Activated CD4-positive, alpha-beta T cell treated with anti-CD3 and anti-CD28 coated beads, Interleukin-2, Interleukin-6, amounts not matched to agents 100 ng/mL and 50 ng/mL, durations not matched to agents 16 hours and 8 hours (primary cell): ENCODE data around the gene ACTN4.

Experiments used
- DNase-seq: peaks from one replicate; pipeline ENCODE4 v3.0.0-alpha.2; 2020

The ACTN4 gene

GRCh38 chr19:38697641-38698071 is 50.2 kb downstream of the ACTN4 start:
- DNase-seq = no peak

GRCh38 chr19:38698225-38699026 is 51.0 kb downstream of the ACTN4 start:
- no peak for DNase-seq

GRCh38 chr19:38699027-38699346 is 51.5 kb downstream of the ACTN4 start:
- no peak for DNase-seq

- DNase-seq = no peak
Observed at GRCh38 chr19:38699647-38700349, 52.3 kb downstream of the ACTN4 start.

GRCh38 chr19:38700350-38700901 is 53.0 kb downstream of the ACTN4 start:
- DNase-seq = no peak

- no peak for DNase-seq
Observed at GRCh38 chr19:38700902-38701454, 53.5 kb downstream of the ACTN4 start.

- DNase-seq = no peak
Observed at GRCh38 chr19:38701455-38702063, 54.1 kb downstream of the ACTN4 start.

- no peak for DNase-seq
Observed at GRCh38 chr19:38702278-38702677, 54.8 kb downstream of the ACTN4 start.

GRCh38 chr19:38703509-38703908 is 56.1 kb downstream of the ACTN4 start:
- no peak for DNase-seq

GRCh38 chr19:38704488-38705026 is 57.1 kb downstream of the ACTN4 start:
- no peak for DNase-seq

- DNase-seq = no peak
Observed at GRCh38 chr19:38705197-38706019, 58.0 kb downstream of the ACTN4 start.

- DNase-seq = no peak
Observed at GRCh38 chr19:38706792-38707511, 59.5 kb downstream of the ACTN4 start.

GRCh38 chr19:38707512-38708114 is 60.2 kb downstream of the ACTN4 start:
- no peak for DNase-seq

GRCh38 chr19:38708413-38709024 is 61.1 kb downstream of the ACTN4 start:
- DNase-seq = no peak

- DNase-seq = no peak
Observed at GRCh38 chr19:38709119-38709518, 61.7 kb downstream of the ACTN4 start.

- DNase-seq = no peak
Observed at GRCh38 chr19:38709671-38710415, 62.4 kb downstream of the ACTN4 start.

GRCh38 chr19:38710416-38710702 is 62.9 kb downstream of the ACTN4 start:
- no peak for DNase-seq

GRCh38 chr19:38710928-38711725 is 63.7 kb downstream of the ACTN4 start:
- no peak for DNase-seq

- DNase-seq = no peak
Observed at GRCh38 chr19:38711726-38712153, 64.3 kb downstream of the ACTN4 start.
